Psoas muscle (tissue), 8 donors: ENCODE results near the gene TIPIN. TPM values are rescaled to one million over a fixed set of nuclear protein-coding genes. Genes with fewer than 3 reads are reported as not detected.
A peak's percentile ranks its signal among the peaks of the same experiment; 100 is the strongest.
"Not testable (repeated sequence)": the region's sequence is repeated elsewhere in the genome, so short reads cannot be mapped to it uniquely, and the experiment has no call there.

Experiments used
- ATAC-seq, 4 donors: fragments of 200-7000 bp; cut with Tn5 transposase; one replicate each; pipeline ENCODE4 v1.9.1; 2020; ENCODE audit warnings: moderate library complexity in 3 of 4, mild to moderate bottlenecking in 2 of 4
- DNase-seq, 2 donors: peaks; one replicate each; pipeline ENCODE4 v3.0.0-alpha.2; 2020
- H3K27ac ChIP-seq: fragments of 200-600 bp; one replicate; pipeline ENCODE4 v1.8.0; 2022
- H3K27me3 ChIP-seq, 3 donors: fragments of 200-600 bp in 1 of 3; one replicate each; pipeline versions ENCODE4 v1.6.1 to v1.8.0; 2013 to 2022; ENCODE audit warnings: low read length in 2 of 3, mild to moderate bottlenecking in 2 of 3, moderate library complexity in 1 of 3; ENCODE audit not compliant: insufficient read depth in 3 of 3
- H3K36me3 ChIP-seq, 2 donors: fragments of 200-600 bp in 1 of 2; one replicate each; pipeline versions ENCODE4 v1.6.1 to v1.8.0; 2013 to 2022; ENCODE audit warnings: low read depth in 1 of 2, mild to moderate bottlenecking in 1 of 2, moderate library complexity in 1 of 2; ENCODE audit not compliant: insufficient read depth in 1 of 2
- H3K4me1 ChIP-seq: fragments of 200-600 bp; one replicate; pipeline ENCODE4 v1.8.0; 2022
- H3K4me3 ChIP-seq: fragments of 200-600 bp; one replicate; pipeline ENCODE4 v1.8.0; 2022; ENCODE audit warnings: mild to moderate bottlenecking
- H3K9me3 ChIP-seq: fragments of 200-600 bp; one replicate; pipeline ENCODE4 v1.8.0; 2022
- WGBS, 3 donors: extraction: QIAGEN DNeasy Blood & Tissue Kit; methylation state at CpG; one replicate each; pipeline versions ENCODE4 v1.1.6 to v1.1.7; 2013; 5-methylcytosine and 5-hydroxymethylcytosine counted together
- intact Hi-C, 2 donors: fragments of 100-400 bp; cut with DNase I; formaldehyde crosslinking; loops; one replicate each; pipeline versions ENCODE4 v1.11.0 to v1.14.2; 2022
- polyA plus RNA-seq, 3 donors: library from polyadenylated mRNA; stranded (reverse); fragments of 200-250 nt; gene quantifications; one replicate each; pipeline ENCODE4 v1.2.3, GENCODE V29; 2013
- total RNA-seq, 4 donors: library from RNA; stranded (reverse); fragmentation: NEBNext Ultra II Directional in 2 of 4; extraction: Animal tissue kit (Norgen Biotek cat#: 25700) in 2 of 4; gene quantifications; one replicate each; pipeline versions ENCODE4 v1.2.1 to v1.2.4, GENCODE V29; 2021 to 2023
- TF ChIP-seq, protein P1 (sequence below): fragments of 200-600 bp; IDR thresholded peaks from one replicate; pipeline ENCODE4 v1.8.0; 2022; ENCODE audit warnings: antibody characterized with exemption
- donor health status: healthy with polysubstance abuse.
- donor health status: DM: no; HTN: no; CAD: no; lungs with moderate emphysema.
- donor health status: Bipolar disorder and iron deficiency.
- donor health status: healthy.
- donor health status: DM: yes; HTN: yes; CAD: no.
- donor health status: DM: no; HTN: no; CAD: no.
- donor health status: DM: no; HTN: no; CAD: no.
- donor health status: DM: yes; HTN: yes; CAD: no.

TIPIN gene
- total and polyA plus RNA-seq, 7 donors = 3.1 to 7.5 (median 4.9) TPM

DNA sequence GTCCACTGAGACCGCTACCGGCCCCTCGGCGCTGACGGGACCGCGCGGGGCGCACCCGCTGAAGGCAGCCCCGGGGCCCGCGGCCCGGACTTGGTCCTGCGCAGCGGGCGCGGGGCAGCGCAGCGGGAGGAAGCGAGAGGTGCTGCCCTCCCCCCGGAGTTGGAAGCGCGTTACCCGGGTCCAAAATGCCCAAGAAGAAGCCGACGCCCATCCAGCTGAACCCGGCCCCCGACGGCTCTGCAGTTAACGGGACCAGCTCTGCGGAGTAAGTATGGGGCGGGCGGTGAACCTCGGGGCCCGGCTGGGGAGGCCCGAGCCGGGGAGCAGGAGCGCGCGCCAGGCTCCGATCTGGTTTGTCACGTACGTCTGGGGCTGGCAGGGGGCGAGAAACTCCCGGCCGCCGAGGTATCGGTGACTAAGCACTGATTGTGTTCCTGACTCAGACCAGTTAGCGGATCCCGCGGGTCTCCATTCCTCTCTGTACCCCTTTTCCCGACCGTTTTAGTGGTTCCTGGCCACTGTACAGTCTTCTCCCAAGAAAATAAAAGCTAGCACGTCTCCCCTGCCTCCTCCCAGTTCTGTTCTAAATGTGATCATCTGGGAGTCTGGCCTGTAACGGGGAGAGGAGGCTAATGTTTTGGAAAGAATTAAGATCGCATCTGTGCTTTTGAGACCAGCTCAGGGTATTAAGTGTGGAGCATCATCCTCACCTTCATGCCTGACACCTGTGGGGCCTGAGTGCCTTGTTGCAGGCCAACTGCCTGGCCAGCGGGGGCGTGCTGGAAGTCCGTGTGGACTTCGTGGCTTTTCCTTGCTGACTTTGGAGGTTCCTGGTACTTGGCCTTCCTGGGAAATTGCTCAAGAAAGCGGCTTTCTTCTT, 30.9 kb upstream of the TIPIN start:
- TF ChIP-seq, protein P1, sequence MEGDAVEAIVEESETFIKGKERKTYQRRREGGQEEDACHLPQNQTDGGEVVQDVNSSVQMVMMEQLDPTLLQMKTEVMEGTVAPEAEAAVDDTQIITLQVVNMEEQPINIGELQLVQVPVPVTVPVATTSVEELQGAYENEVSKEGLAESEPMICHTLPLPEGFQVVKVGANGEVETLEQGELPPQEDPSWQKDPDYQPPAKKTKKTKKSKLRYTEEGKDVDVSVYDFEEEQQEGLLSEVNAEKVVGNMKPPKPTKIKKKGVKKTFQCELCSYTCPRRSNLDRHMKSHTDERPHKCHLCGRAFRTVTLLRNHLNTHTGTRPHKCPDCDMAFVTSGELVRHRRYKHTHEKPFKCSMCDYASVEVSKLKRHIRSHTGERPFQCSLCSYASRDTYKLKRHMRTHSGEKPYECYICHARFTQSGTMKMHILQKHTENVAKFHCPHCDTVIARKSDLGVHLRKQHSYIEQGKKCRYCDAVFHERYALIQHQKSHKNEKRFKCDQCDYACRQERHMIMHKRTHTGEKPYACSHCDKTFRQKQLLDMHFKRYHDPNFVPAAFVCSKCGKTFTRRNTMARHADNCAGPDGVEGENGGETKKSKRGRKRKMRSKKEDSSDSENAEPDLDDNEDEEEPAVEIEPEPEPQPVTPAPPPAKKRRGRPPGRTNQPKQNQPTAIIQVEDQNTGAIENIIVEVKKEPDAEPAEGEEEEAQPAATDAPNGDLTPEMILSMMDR = peak; percentile 24
- Histone ChIP-seq H3K27ac (peak overlapping the region; percentile 95), H3K36me3 (no peaks in the 10 kb centered on the region), H3K27me3 (no peaks in the 10 kb centered on the region), H3K4me1 (peaks cover 46% of the 10 kb centered on the region), H3K4me3 (peak overlapping the region; percentile 94), H3K9me3 (no peaks in the 10 kb centered on the region)
- intact Hi-C loops = loop anchor here (2.0 kb wide), 2 partner anchors 109 to 111 kb away; partner anchors contain the start of gene SNAPC5 (in 1 of the 2)
- ATAC-seq (peak; percentile 54 to 71 (median 64)), DNase-seq (peak; percentile 75 to 86)
- 1% methylated on average over 52 to 62 of the region's 62 CpGs for WGBS, 3 donors

DNA sequence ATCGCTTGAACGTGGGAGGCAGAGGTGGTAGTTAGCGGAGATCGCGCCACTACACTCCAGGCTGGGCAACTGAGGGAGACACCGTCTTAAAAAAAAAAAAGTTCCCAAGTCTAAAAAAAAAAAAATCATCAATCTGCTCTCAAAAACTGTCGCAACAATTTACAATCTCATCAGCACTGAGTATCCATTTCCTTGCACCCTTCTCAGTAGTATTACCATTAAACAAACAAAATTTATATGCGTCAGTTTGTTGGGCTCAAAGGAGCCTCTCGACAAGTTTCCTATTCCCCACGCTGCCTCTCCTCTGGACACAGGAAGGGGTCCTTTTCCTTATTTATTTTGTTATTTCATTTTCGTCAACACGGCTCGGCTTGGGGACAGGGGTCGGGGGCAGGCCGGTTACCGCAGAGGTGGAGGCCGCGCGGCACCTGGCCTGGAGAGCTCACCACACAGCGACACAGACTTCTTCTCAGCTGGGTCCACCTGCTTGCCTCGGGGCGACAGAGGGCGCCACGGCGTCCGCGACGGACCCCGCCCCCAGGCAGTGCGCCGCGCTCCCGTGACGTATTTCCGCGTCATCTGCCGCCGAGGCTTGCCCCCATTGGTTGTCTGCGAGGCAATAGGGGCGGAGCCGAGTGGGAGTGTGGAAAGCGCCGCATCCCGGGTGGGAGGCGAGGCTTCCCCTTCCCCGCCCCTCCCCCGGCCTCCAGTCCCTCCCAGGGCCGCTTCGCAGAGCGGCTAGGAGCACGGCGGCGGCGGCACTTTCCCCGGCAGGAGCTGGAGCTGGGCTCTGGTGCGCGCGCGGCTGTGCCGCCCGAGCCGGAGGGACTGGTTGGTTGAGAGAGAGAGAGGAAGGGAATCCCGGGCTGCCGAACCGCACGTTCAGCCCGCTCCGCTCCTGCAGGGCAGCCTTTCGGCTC, 30.0 kb upstream of the TIPIN start, which contains the start of gene MAP2K1:
Gene MAP2K1 (plus strand): TSS at position 709 of the 920 bp plus-strand sequence. CDS start 436 bp downstream, outside the sequence.
- Histone ChIP-seq H3K9me3 (no peaks in the 10 kb centered on the region), H3K4me3 (peak within 1 kb of the TSS; percentile 94), H3K27ac (peak within 1 kb of the TSS; percentile 95), H3K27me3 (no peaks in the 10 kb centered on the region), H3K4me1 (peaks cover 43% of the 10 kb centered on the region), H3K36me3 (no peaks in the 10 kb centered on the region)
- ATAC-seq (peak; percentile 96 to 97 (median 96)), DNase-seq (peak; percentile 99)
- intact Hi-C loops = loop anchor here (2.0 kb wide), 2 partner anchors 110 to 112 kb away; partner anchors contain the start of gene SNAPC5 (in 1 of the 2)
- WGBS, 3 donors = 3 to 5% (median 3%) methylated on average over 53 to 69 of the region's 69 CpGs
- TF ChIP-seq, protein P1 = peak; percentile 68

DNA sequence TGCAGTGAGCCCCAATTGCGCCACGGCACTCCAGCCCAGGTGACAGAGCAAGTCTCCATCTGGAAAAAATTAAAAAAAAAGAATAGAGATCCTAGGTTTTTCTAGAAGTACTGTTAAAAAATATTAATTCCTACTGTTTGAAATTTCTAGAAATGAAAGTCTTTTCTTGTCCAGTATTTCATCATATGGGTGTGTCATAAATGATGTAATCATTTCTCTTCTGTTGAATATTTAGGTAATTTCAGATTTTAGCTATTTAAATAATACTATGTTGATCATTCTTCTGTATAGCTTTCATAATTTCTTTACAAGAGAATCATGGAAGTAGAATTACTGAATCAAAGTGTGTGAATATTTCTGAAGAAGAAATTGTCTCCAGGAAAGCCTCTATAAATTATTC, 24.9 kb upstream of the TIPIN start:
- H3K36me3 ChIP-seq, H3K27me3 ChIP-seq, DNase-seq, H3K9me3 ChIP-seq, H3K27ac ChIP-seq, intact Hi-C loops, H3K4me1 ChIP-seq, ATAC-seq, H3K4me3 ChIP-seq: not testable (repeated sequence)
- WGBS, 3 donors = 98 to 100% (median 98%) methylated on average over 2 of the region's 2 CpGs

DNA sequence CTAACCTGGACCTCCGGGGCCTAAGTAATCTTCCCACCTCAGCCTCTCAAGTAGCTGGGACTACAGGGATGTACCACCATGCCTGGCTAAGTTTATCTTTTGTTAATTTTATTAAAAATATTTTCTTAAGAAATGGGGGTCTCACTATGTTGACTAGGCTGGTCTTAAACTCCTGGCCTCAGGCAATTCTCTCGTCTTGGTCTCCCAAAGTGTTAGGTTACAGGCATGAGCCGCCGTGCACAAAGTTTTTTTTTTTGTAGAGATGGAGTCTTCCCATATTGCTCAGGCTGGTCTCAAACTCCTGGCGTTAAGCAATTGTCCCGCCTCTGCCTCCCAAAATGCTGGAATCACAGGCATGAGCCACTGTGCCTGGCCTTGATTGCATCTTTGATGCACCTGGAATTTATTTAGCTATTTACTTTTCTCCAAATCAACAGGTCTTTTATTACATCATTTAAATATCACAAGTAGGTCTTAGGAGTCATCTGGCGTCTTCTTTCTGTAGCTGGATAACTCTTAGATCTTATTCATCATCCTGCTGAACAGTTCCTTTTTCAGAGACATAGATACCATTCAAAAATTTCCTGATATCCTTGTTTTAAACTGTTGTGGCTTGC, 22.4 kb upstream of the TIPIN start:
- DNase-seq = no peak
- no peaks in the 10 kb centered on the region for H3K36me3 ChIP-seq
- 77 to 84% (median 79%) methylated on average over 7 of the region's 7 CpGs for WGBS, 3 donors
- no peak for ATAC-seq
- H3K27me3 ChIP-seq = no peaks in the 10 kb centered on the region
- no peak overlapping the region for H3K4me3 ChIP-seq
- H3K27ac ChIP-seq = no peak overlapping the region
- intact Hi-C loops = no loop called here
- TF ChIP-seq, protein P1 = no peak
- H3K9me3 ChIP-seq = peaks cover 5% of the 10 kb centered on the region
- no peaks in the 10 kb centered on the region for H3K4me1 ChIP-seq
